Keratinocyte (primary cell): ENCODE measurements around the gene LRRC41. TPM values are rescaled to one million over a fixed set of nuclear protein-coding genes. Genes with fewer than 3 reads are reported as not detected.

ENCODE experiments used
- DNase-seq: peaks from one replicate; pipeline ENCODE4 v3.0.0-alpha.2; 2011; ENCODE audit warnings: low read depth, missing footprints, low spot score
- FAIRE-seq: peaks from 2 replicates; lab custom pipeline; 2011; peaks lifted over from hg19 to GRCh38; lab: Jason Lieb, UNC
- H2AFZ ChIP-seq: 2 replicates; pipeline ENCODE4 v1.6.0; 2012; ENCODE audit warnings: low read length, control low read depth, inconsistent platforms; ENCODE audit not compliant: control insufficient read depth
- H3K27ac ChIP-seq: 2 replicates; pipeline ENCODE4 v1.5.1; 2011; ENCODE audit warnings: low read length; ENCODE audit not compliant: control insufficient read depth, insufficient read depth
- H3K27me3 ChIP-seq: 3 replicates; pipeline ENCODE4 v1.6.0; 2011; ENCODE audit warnings: low read length; ENCODE audit not compliant: control insufficient read depth, insufficient read depth; ENCODE audit errors: extremely low read depth
- H3K36me3 ChIP-seq, 2 experiments: 2 replicates in 1 of 2; 3 replicates in 1 of 2; pipeline ENCODE4 v1.5.1; 2011; ENCODE audit warnings: low read length in 2 of 2, mild to moderate bottlenecking in 1 of 2; ENCODE audit not compliant: control insufficient read depth in 2 of 2, insufficient read depth in 2 of 2; ENCODE audit errors: extremely low read depth in 1 of 2
- H3K4me1 ChIP-seq: 3 replicates; pipeline ENCODE4 v1.5.1; 2011; ENCODE audit warnings: low read length; ENCODE audit not compliant: control insufficient read depth, insufficient read depth; ENCODE audit errors: extremely low read depth
- H3K4me2 ChIP-seq: 3 replicates; pipeline ENCODE4 v1.6.0; 2011; ENCODE audit warnings: low read depth, low read length; ENCODE audit not compliant: control insufficient read depth, insufficient read depth; ENCODE audit errors: extremely low read depth
- H3K4me3 ChIP-seq, 3 experiments: fragments of 200-600 bp in 1 of 3; sonication (generic) in 1 of 3; 2 replicates in 2 of 3; 3 replicates in 1 of 3; pipeline ENCODE4 v1.5.1; 2011 to 2016; ENCODE audit warnings: low read length in 3 of 3, mild to moderate bottlenecking in 3 of 3, control low read depth in 2 of 3, inconsistent platforms in 1 of 3, low read depth in 1 of 3, mixed read lengths in 1 of 3, mixed run types in 1 of 3, moderate library complexity in 1 of 3; ENCODE audit not compliant: control insufficient read depth in 2 of 3, insufficient read depth in 2 of 3; ENCODE audit errors: extremely low read depth in 1 of 3
- H3K79me2 ChIP-seq: 2 replicates; pipeline ENCODE4 v1.6.0; 2012; ENCODE audit warnings: low read length; ENCODE audit not compliant: control insufficient read depth, insufficient read depth
- H3K9ac ChIP-seq: 3 replicates; pipeline ENCODE4 v1.6.0; 2011; ENCODE audit warnings: low read length; ENCODE audit not compliant: control insufficient read depth, insufficient read depth; ENCODE audit errors: extremely low read depth
- H3K9me1 ChIP-seq: 3 replicates; pipeline ENCODE4 v1.6.0; 2011; ENCODE audit warnings: low read length; ENCODE audit not compliant: control insufficient read depth, insufficient read depth; ENCODE audit errors: extremely low read depth
- H3K9me3 ChIP-seq: 2 replicates; pipeline ENCODE4 v1.5.1; 2012; ENCODE audit warnings: low read depth, low read length; ENCODE audit not compliant: control insufficient read depth
- H4K20me1 ChIP-seq: 3 replicates; pipeline ENCODE4 v1.6.0; 2011; ENCODE audit warnings: low read length; ENCODE audit not compliant: control insufficient read depth, insufficient read depth; ENCODE audit errors: extremely low read depth
- CTCF ChIP-seq, 3 experiments: IDR thresholded peaks in 1 of 3; conservative IDR thresholded peaks in 1 of 3; optimal IDR thresholded peaks in 1 of 3; 2 replicates in 2 of 3; 3 replicates in 1 of 3; pipeline versions ENCODE3 to v1.5.1; 2011; ENCODE audit warnings: low read length in 3 of 3, mild to moderate bottlenecking in 3 of 3, moderate library complexity in 2 of 3, control low read depth in 1 of 3, inconsistent platforms in 1 of 3; ENCODE audit not compliant: insufficient read depth in 2 of 3; ENCODE audit errors: extremely low read depth in 1 of 3
- EZH2 ChIP-seq: IDR thresholded peaks from one replicate; pipeline ENCODE4 v1.6.1; 2012; ENCODE audit warnings: inconsistent platforms, mild to moderate bottlenecking, low read length, moderate library complexity
- dilution Hi-C: fragments of 300-500 bp; cut with MboI; formaldehyde crosslinking; loops from one replicate; pipeline ENCODE4 v1.7.0; 2020; ENCODE audit warnings: low sequenced_read_pairs; ENCODE audit not compliant: extremely low pct_ligation_motif_present
- polyA plus RNA-seq, 5 experiments: library from polyadenylated mRNA; depleted of rRNA in 3 of 5; stranded (reverse) in 3 of 5; stranded (forward) in 1 of 5; unstranded in 1 of 5; fragments of >200 nt; gene quantifications; 1 replicate in 1 of 5; 2 replicates in 3 of 5; 3 replicates in 1 of 5; pipeline versions ENCODE4 v1.2.1 to v1.2.3, GENCODE V29; 2011 to 2012; ENCODE audit warnings: missing spikeins in 2 of 5, low read depth in 1 of 5, low replicate concordance in 1 of 5

The LRRC41 gene
- polyA plus RNA-seq, 1 donor (not counting 4 experiments of a cell fraction or from before 2014, with no cell fraction given), result 51.2 TPM

DNA sequence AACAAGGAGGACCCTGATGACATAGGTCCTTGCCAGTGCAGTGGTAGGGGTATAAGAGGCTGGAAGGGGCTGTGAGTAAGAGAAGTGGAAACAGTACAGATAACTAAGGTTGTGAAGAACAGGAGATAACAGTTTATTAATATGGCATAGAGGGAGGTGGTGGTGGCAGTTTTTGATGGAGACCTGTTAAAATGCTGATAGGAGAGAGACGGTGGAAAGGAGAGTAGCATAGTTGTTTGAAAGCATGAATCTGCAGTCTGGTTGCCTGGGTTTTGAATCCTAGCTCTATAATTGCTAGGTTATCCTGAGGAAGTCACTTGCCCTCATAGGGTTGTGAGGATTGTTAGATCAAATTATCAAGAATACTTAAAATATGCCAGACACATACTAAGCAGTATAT lies 19.4 kb downstream of the LRRC41 start:
- FAIRE-seq, result no peak

GRCh38 chr1:46281021-46281420 lies 22.4 kb downstream of the LRRC41 start:
- no peaks in the 10 kb centered on the region for H3K27me3 ChIP-seq
- TF ChIP-seq CTCF (optimal IDR thresholded peaks at IDR 0.05 in 1 of 3, IDR thresholded peaks at IDR 0.05 in 1 of 3, conservative IDR thresholded peaks at IDR 0.05 in 1 of 3; ENCODE audit: extremely low read depth in 1 of 3, insufficient read depth in 2 of 3, low read length in 3 of 3) (no peak), EZH2 (no peak)
- H3K4me3 ChIP-seq, result no peak overlapping the region
- FAIRE-seq, result no peak
- H3K79me2 ChIP-seq, result no peaks in the 10 kb centered on the region
- no peaks in the 10 kb centered on the region for H3K4me1 ChIP-seq
- no peak overlapping the region for H3K4me2 ChIP-seq
- no peak overlapping the region for H2AFZ ChIP-seq
- no peaks in the 10 kb centered on the region for H3K9me1 ChIP-seq
- H4K20me1 ChIP-seq, result no peaks in the 10 kb centered on the region
- H3K27ac ChIP-seq, result no peak overlapping the region
- DNase-seq, result no peak
- dilution Hi-C loops, result no loop called here
- H3K9ac ChIP-seq, result no peak overlapping the region
- peaks cover 33 to 50% of the 10 kb centered on the region in 2 experiments for H3K36me3 ChIP-seq
- no peaks in the 10 kb centered on the region for H3K9me3 ChIP-seq

More for the DNA sequence above, 19.4 kb downstream of the LRRC41 start:
- Histone ChIP-seq H3K4me1 (peaks cover 11% of the 10 kb centered on the region), H3K27ac (no peak overlapping the region), H3K9me3 (no peaks in the 10 kb centered on the region), H3K9me1 (peaks cover under 1% of the 10 kb centered on the region), H4K20me1 (no peaks in the 10 kb centered on the region), H3K79me2 (no peaks in the 10 kb centered on the region), H3K27me3 (no peaks in the 10 kb centered on the region), H2AFZ (no peak overlapping the region), H3K36me3 (peaks cover 31 to 43% of the 10 kb centered on the region in 2 experiments), H3K9ac (no peak overlapping the region), H3K4me2 (no peak overlapping the region), H3K4me3 (no peak overlapping the region)
- dilution Hi-C loops, result no loop called here
- TF ChIP-seq CTCF (optimal IDR thresholded peaks at IDR 0.05 in 1 of 3, IDR thresholded peaks at IDR 0.05 in 1 of 3, conservative IDR thresholded peaks at IDR 0.05 in 1 of 3; ENCODE audit: extremely low read depth in 1 of 3, insufficient read depth in 2 of 3, low read length in 3 of 3) (no peak), EZH2 (no peak)
- DNase-seq, result no peak
